Activated CD8-positive, alpha-beta memory T cell treated with anti-CD3 and anti-CD28 coated beads, Interleukin-2, amount 50 U/mL, for 4 hours (primary cell): ENCODE data around the gene APEX1.

Experiments
- DNase-seq: peaks from one replicate; pipeline ENCODE4 v3.0.0-alpha.2; 2020

The APEX1 gene

DNA sequence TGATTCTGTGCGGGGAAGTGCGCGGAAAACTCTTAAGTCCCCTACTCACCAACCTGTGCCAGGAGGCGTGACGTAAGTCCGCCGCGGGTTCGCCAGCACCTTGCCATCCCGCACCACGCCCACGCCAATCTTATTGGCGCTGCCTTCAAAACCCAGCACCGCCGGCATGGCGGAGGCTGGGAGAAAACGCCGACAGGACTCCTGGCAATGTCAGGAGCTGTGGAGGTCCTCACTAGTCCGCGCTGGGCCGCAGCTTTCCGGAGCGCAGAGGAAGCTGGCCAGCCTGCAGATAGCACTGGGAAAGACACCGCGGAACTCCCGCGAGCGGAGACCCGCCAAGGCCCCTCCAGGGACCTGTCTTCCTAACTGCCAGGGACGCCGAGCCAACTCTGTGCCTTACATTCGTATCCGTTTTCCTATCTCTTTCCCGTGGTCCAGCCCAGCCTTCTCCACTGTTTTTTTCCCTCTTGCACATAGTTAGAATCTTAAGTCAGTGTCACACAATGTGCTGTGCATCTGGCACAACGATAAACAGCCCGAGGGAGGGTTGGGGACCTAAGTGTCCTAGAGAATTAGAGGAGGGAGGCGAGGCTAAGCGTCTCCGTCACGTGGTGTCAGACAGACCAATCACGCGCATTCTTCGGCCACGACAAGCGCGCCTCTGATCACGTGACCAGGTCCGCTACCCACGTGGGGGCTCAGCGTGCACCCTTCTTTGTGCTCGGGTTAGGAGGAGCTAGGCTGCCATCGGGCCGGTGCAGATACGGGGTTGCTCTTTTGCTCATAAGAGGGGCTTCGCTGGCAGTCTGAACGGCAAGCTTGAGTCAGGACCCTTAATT, at the start of gene APEX1, which contains the start of gene OSGEP:
TSS of gene APEX1 (plus strand) at position 711 of the 839 bp plus-strand sequence. CDS start 420 bp downstream, outside the sequence.
TSS of gene OSGEP (minus strand) at position 297 of the 839 bp plus-strand sequence. CDS start at position 168, 129 bp downstream.
- peak; percentile 97 for DNase-seq

DNA sequence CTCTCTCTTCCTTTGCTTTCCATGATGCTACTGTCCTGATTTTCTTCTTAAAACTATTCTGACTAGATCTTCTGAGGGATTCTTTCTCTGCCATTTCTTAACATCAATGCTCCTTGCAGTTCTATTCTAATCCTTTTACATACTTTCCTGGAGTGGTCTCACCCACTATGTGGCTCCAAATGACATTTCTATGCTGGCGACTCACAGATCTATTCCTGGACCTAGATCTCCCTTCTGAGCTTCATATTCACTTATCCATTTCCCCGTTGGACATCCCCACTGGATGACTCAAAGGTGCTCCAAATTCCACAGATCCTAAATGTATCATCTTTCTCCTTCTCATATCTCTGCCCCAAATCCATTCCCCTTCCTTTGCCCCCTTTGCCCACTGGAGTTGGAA, 45.8 kb upstream of the APEX1 start:
- DNase-seq = no peak

GRCh38 chr14:20412411-20412810, 42.6 kb upstream of the APEX1 start:
- DNase-seq = no peak

GRCh38 chr14:20412876-20413743, 41.9 kb upstream of the APEX1 start, which contains the start of gene TEP1:
TSS of gene TEP1 (minus strand) at chr14:20413501. CDS start at chr14:20408439, 5,062 bp downstream.
- DNase-seq = peak; percentile 71

GRCh38 chr14:20413744-20414082, 41.3 kb upstream of the APEX1 start:
- DNase-seq = no peak

- DNase-seq = no peak
Observed at GRCh38 chr14:20415782-20416206, 39.2 kb upstream of the APEX1 start.

DNA sequence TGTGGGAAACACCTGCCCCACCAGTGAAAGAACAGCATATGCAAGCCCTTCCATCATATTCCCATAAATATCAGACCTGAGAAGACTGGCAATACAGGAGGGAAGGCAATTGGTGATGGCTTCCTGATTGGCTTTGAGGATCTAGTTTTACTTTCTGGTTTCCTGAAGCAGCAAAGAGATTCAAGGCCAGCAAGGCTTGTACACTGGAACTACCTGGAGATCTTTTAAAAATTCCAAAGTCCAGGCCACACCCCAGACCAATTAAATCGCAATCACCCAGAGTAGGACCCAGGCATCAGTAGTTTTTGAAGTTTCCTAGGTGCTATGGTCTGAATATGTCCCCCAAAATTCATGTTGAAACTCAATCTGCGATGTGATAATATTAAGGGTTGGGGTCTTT, 38.8 kb upstream of the APEX1 start:
- DNase-seq = no peak

DNA sequence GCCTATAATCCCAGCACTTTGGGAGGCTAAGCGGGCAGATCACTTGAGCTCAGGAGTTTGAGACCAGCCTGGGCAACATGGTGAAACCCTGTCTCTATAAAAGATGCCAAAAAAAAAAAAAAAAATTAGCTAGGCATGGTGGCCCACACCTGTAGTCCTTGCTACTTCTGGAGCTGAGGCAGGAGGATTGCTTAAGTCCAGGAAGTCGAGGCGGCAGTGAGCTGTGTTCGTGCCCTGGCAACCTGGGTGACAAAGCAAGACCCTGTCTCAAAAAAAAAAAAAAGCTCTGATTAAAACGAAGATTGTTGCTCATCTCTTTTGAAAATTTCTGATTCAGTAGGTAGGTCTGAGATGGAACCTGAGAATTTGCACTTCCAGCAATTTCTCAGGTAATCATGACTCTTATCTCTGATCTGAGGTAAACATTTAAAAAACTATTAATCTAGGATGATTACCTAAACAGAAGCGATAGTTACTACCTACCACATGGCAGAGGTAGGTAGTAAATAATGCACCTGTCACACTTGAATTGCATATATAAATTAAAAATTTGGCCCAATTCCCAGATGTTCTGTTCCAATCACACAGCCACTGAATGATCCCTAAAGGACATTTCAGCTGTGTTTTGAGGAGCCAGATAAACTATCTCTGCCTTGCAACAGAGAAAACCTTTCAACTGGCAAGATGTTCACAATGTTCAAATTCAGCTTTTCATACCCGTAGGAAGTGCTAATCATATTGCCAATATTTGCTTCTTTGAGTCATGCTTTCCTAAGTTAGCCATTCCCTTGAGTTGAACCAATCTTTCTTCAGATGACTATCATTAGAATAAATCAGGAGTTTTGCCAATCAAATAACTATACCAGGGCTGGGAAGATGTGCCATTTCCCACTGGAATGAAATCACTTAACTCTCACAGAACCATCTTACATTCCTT, 37.5 kb upstream of the APEX1 start:
- no peak for DNase-seq

DNA sequence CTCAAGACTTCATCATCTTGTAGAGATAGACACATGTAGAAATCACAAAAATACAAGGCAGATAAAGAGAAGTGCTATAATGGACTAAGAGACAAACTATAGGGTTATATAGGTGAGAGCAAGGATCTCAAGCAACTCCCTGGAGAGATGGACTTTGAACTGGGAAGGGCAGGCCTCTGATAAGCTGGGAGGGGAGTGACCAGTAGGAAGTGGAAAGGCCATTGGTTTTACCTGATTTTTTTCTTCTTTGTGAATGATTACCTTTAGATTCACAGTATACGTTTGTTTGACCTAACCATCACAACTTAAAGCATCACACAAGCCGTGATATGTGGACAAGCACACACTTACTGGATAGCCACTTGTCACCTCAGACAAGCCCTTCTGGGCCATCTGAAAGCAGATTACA, 36.5 kb upstream of the APEX1 start:
- DNase-seq = no peak

DNA sequence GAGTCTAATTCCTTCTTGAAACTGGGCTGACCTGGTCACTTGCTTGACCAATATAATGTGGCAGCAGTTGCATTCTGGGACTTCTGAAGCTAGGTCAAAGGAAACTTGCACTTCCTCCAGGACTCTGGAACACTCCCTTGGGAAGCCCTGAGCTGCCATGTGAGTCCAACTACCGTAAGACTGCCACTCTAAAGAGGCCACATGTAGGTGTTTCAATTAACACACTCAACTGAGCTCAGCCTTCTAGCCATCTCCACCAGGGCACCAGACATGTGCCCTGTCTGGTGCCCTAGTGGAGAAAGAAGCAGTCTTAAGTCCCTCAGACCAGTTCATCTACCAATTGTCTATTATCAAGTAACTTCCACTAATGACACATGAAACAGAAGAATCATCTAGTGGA, 35.6 kb upstream of the APEX1 start:
- DNase-seq = no peak

DNA sequence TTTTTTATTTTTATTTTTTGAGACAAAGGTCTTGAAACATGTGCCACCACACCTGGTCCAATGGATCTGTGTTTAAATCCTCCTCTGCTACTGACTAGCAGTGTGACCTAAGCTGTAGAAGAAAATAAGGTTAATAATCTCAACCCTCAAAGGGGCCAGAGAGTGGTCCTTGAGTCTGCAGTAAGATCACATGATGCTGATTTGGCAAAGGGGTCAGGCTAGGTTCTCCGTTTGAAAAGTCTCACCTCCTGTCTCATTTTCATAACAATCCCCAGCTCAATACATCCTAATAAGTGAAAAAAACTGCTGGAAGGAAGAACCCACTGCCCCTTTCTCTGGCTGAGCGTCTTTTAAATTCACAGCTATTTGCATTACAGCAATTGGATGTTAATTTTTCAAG, 33.8 kb upstream of the APEX1 start:
- DNase-seq = no peak

GRCh38 chr14:20422886-20423285, 32.1 kb upstream of the APEX1 start:
- no peak for DNase-seq

DNA sequence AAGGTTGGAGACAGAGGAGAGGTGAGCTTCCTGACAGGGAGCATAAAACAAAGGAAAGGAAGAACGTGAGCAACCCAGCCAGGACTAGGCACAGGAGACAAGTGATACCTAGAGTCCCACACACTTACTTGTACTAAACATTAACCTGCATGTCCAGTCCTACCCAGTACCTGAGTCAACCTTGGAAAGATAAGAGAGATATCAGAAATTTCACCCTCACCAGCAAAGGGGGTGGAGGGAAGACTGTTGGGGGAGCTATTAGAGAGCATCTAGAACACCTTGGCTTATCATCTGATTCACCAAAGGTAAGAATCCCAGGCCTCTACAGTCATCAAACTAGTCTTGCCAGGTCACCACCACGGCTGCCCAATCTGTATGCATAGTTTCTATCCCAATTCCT, 30.2 kb upstream of the APEX1 start:
- DNase-seq = no peak

- DNase-seq = no peak
Observed at GRCh38 chr14:20427231-20428009, 27.6 kb upstream of the APEX1 start.

- DNase-seq = no peak
Observed at GRCh38 chr14:20428010-20428365, 27.0 kb upstream of the APEX1 start.

- DNase-seq = no peak
Observed at GRCh38 chr14:20428802-20429201, 26.2 kb upstream of the APEX1 start.

- DNase-seq = peak; percentile 23
Observed at GRCh38 chr14:20429801-20430669, 25.0 kb upstream of the APEX1 start.

GRCh38 chr14:20434701-20435581, 20.1 kb upstream of the APEX1 start:
- no peak for DNase-seq

GRCh38 chr14:20435582-20436362, 19.3 kb upstream of the APEX1 start, which contains the start of gene KLHL33:
TSS of gene KLHL33 (minus strand) at chr14:20436166. CDS start at chr14:20435811, 355 bp downstream.
- no peak for DNase-seq
